ENCODE data around the gene SLC12A9.
"Not testable (repeated sequence)": the region's sequence is repeated elsewhere in the genome, so short reads cannot be mapped to it uniquely, and the experiment has no call there.

Gene SLC12A9

GRCh38 chr7:100899432-100899831, 46.9 kb downstream of the SLC12A9 start:
- no peak for DNase-seq

DNA sequence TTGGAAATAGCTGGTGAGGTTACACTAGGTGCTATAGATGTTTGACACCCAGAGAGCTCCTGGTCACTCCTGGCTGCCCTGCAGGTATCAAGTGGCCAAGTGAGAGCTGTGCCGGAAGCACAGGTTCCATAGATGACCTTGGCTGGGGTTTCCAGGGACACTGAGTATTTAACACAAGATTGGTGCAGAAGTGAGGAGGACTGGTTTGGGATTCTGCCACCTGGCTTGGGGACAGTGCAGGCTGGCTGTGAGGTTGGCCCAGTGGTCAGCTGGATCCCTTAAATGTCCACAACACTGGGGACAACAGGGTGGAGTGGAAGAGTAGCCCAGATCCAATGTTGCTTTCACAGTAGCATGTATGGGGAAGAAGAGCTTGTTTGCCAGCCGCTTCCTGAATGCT, 48.5 kb downstream of the SLC12A9 start:
- DNase-seq: no peak

- DNase-seq: no peak
These were observed 49.4 kb downstream of the SLC12A9 start for GRCh38 chr7:100901921-100902332.

DNA sequence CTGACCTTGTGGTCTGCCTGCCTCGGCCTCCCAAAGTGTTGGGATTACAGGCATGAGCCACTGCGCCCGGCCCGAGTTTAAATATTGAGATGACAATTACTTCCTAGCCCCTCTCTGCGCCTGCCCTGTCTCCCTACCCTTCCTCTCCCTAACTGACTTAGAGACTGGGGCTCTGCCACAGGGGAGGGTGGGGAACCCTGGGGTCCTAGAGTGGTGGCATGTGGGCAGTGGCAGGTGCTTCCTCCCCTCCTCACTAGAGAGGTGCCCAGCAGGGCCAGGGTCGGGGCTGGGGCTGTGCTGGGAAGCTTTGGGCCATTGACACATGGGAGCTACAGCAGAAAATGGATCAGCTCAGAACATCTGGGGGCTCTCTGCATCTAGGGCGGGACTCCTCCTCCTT, 50.1 kb downstream of the SLC12A9 start:
- DNase-seq: no peak

- no peak for DNase-seq
These were observed 56.0 kb downstream of the SLC12A9 start for GRCh38 chr7:100908512-100908911.

DNA sequence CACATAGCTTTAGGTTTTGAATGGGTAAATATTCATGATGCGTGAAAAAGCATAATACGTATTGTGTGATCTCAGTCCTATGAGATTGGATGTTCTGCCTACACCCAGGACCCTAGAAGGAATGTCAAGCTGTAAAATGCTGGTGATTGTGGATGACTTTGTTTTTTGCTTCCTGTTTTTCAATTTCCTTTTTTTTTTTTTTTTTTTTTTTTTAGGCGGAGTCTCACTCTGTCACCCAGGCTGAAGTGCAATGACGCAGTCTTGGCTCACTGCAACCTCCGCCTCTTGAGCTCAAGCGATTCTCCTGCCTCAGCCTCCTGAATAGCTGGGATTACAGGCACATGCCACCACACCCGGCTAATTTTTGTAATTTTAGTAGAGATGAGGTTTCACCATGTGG, 57.9 kb downstream of the SLC12A9 start:
- DNase-seq: not testable (repeated sequence)

DNA sequence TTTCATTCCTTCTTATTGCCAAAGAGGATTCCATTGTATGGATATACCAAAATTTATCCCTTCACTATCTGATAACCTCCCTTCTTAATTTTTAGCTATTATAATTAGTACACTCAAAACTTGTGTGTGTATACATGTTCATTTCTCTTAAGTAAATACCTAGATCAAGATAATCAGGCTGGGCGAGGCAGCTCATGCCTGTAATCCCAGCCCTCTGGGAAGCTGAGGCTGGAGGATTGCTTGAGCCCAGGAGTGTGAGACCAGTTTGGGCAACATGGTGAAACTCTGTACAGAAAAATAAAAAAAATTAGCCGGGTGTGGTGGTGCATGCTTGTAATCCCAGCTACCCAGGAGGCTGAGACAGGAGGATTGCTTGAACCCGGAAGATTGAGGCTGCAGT, 59.0 kb downstream of the SLC12A9 start:
- no peak for DNase-seq

DNA sequence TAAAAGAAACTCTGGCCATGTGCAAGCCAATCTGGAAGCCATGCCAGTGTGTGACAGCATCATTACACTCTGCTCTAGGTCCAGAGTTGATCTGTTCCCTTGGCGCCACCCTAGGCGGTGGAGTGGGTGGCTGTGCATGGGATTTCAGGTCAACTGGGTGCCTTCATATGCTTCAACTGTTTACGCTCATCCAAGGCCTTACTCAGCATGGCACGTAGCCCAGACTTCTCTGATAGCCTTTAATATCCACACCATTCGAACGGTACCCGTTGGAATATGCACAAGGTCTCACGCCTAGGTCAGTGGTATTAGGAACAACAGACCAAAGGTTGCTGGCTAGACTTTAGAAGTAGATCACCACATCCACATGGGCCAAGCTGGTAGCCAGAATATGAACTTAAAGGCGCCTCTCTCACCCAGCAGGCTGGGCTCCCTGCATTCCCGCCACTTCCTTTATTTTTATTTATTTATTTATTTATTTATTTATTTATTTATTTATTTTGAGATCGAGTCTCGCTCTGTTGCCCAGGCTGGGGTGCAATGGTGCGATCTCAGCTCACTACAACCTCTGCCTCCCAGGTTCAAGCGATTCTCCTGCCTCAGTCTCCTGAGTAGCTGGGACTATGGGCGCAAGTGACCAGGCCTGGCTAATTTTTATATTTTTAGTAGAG, 61.8 kb downstream of the SLC12A9 start:
- no peak for DNase-seq

DNA sequence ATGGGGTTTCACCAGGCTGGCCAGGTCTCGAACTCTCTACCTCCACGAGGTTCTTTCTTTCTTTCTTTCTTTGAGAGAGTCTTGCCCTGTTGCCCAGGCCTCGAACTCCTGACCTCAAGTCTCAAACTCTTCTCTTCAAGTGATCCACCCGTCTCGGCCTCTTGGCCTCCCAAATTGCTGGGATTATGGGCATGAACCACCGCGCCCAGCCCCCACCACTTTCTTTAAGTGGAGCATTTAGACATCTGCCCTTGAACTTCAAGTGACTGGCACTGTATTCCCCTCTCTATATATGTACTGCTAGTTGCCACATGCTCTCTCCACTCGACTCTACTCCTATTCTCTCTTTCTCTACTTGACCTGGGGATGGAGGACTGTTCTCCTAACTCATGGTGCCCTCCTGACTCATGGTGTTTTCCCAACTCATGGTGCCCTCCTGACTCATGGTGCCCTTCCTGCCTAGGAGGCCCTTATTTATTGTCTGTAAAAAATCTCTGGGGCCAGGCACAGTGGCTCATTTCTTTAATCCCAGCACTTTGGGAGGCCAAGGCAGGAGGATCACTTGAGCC, 62.5 kb downstream of the SLC12A9 start:
- DNase-seq: no peak

Data from NCI-H446 (cell line).